NCI-H526 (cell line): Measurements from ENCODE around the gene CPLX4.
"Not testable (repeated sequence)": the region's sequence is repeated elsewhere in the genome, so short reads cannot be mapped to it uniquely, and the experiment has no call there.

Experiments used
- DNase-seq, 2 experiments: peaks; one replicate each; lab custom pipeline; 2025; lab: John Stamatoyannopoulos, UW

CPLX4 gene

DNA sequence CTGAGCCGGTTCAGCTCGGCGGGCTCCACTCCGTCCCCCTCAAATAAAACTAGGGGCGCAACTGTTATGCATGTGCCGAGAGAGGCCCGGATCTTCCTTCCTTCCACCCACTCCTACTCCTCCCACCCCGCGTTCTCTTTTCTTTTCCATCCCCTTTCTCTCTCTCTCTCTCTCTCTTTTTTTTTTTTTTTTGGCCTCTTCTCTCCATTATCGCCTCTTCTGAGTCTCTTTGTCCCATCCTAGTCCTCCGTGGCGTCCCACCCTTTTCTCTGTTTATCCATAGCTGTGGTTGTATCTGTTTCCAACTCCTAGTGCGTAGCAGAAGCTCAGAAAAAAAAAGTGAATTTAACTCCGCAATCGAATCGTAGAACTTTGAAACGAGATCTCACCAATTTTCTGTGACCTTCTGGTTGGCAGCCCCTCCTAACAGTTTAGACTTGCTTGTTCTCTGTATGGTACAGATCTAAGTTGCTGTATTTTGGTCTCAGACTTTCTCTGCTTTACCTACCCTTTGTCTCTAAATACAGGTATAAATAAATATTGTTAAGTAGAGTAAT, 48.8 kb downstream of the CPLX4 start:
- no peak for DNase-seq

DNA sequence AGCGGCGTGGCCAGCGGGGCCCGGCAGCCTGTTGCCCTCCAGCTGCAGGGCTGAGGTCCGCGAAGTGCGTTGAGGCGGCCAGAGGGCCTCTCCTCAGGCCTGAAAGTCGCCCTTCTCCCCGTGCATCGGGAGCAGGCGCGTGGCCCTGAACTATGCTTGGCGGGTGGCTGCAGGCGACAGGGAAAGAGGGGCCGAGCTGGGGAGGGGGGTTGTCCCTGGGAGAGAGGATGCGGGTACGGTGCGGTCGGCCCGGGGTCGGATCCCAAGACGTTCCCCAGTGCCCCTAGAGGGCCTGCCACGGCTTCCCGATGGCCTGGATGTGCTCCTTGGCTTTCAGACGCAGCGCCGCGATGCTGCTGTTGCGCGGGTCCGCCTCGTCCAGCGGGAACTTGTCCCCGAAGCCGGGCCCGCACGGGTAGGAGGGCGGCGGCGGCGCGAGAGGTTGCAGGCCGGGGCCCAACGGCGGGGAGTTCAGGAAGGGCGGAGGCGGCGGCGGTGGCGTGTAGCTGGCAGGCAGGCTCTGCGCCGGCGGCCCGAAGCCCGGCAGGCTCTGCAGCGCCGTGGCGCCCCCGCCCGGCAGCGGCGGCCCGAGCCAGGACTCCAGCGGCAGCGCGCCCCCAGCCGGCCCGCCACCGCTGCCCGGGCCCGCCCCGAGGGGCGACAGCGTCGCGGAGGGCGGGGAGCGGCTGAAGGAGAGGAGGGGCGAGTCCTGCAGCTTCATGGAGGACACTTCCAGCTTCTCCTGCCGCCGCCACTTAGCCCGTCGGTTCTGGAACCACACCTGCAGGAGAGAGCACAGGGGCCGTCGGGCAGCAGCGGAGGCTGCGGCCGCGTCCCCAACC, 49.5 kb downstream of the CPLX4 start:
- peak in 1 of 2 experiments; percentile 85 for DNase-seq

DNA sequence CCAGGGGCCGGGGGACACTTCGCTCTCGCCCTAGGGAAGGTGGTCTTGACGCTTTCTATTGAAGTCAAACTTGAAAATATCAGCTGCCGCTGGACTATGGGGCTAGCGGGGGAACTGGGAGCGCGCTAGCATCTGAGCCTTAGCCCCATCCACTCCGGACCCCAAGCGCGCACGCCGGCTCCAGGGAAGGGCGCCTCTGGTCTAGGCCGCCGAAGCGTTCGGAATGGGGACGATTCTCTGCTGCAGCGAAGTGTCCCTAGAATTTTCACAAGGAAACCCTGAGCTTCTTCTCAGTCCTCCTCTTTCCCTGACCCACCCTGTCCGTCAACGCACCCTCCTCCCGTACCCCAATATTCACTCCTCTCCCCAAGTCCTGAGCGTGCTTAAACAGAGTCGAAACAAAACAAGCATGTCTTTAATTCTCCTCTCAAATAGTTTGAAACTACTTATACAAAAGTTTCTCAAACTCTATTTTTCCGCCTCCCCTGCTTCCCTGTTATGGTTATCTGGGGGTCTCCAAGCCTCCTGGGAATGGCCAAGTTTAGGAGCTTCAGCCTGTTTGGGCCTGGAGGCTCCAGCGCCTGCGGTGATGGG, 50.2 kb downstream of the CPLX4 start:
- DNase-seq, result no peak

DNA sequence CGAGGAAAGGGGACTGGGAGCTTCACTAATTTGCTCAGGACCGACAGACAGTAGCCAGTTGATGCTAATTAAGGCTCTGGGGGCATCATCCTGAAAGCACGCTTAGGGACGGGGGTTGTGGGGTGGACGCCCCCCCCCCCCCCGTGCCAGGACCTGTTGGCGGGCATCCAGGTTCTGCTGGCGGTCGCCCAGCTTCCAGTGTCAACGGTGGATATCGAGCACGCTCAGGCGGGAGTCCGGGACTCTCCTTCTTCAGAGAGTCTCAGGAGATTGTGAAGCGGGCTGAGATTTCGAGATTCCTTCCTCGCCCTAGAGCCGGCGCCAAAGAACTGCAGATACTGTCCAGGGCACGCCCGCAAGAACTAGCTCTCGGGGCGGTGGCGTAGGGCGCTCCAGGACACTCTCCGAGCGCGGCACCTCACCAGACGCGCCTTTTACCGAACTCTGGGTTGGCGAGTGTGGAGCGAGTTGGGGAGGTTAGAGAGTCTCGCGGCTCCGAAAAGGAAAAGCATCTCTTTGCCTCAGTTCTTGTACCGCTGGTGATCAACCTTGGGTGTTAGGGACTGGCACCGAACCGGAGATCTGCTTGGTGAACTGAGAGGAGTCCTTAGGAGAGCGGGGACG, 50.8 kb downstream of the CPLX4 start:
- DNase-seq, result peak in 1 of 2 experiments; percentile 17

DNA sequence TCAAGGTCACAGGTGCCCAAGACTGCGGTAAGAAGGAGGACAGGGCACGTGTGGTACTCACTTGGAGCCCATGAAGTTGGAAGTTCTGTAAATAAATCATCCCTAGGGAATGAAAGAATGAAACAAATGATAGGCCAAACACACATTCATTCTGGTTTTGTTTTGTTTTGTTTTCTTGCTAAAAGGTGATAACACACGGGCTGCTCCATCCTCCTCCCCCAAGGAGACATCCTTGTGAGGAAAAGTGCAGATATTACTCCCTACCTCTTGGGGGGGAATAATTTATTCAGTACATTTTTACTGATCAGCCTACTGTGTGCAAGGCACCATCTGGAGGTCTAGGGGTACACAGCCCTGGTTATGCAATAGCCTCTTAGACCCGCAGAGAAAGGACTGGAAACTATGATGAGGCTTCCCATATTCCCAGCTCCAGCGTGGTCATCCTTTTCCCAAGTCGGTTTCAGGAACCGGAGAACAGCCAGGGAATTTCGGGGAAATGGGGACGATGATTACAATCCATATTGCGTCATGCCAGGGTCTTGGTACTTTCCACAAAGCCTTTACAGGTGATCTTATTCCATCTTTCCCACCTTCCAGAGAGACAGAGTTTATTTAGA, 51.5 kb downstream of the CPLX4 start:
- DNase-seq, result no peak

DNA sequence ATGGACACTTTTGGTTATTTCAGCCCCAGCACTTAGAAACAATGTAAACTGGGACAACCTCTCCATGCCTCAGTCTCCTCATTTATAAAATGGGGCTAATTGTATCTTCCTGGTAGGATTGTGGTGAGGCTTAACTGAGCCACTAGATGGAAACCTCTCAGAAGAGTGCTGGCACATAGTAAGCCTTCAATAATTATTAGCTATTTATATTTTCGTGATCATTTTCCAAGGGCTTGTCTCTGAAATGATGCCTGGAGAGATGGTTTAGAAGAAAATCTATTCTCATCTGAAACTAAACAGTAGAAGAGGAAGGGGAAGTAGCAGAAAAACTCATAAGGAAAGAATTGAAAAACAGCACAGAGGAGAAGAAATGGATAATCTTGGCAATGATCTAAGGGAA, 52.0 kb downstream of the CPLX4 start:
- no peak for DNase-seq

DNA sequence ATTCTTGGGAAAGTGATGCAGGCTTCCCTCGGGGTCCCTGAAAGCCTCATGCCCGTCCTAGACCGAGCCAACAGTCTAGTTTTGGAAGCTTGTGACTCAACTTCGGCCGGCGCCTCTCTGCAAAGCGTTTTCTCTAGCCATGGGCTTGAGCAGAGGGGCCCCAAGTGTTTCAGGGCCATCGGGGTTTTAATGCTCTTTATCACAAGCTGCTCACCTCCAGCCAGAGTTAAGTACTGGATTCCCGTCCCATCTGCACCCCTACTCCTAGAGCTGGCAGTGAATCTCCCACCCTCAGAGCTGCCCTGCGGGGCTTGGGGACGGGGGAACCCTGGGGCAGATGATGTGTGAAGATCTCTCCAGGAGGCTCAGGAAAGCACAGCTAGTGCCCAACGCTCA, 52.5 kb downstream of the CPLX4 start:
- no peak for DNase-seq

DNA sequence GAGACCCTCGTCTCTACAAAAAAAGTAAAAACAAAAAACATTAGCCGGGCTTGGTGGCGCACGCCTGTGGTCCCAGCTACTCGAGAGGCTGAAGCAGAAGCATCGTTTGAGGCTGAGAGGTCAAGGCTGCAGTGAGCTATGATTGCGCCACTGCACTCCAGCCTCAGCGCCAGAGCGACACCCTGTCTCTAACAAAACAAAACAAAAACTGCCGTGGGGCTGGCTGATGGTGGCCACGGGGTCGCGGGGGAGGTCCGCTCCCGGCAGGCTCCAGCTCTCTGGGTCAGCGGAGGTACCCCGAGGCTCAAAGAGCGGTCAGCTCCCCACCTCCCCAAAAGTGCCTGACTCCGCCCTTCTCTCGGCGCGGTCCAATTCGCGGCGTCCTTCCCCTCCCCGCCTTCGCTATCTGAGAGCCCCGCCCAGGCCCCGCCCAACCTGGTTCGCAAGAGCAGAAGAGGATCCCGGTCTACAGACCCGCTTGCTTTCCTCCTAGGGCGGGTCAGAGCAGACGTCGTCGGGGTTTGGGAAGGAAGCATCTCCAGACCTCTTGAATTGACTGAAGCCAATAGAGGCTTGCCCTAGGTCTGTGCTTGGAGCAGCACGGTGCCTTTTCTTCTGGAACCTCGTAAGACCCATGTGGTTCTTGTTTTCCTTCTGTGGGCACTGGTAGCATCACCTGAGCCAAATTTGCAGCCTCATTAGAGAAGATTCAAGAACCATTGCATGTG, 53.0 kb downstream of the CPLX4 start:
- DNase-seq, result peak in 1 of 2 experiments; percentile 44

DNA sequence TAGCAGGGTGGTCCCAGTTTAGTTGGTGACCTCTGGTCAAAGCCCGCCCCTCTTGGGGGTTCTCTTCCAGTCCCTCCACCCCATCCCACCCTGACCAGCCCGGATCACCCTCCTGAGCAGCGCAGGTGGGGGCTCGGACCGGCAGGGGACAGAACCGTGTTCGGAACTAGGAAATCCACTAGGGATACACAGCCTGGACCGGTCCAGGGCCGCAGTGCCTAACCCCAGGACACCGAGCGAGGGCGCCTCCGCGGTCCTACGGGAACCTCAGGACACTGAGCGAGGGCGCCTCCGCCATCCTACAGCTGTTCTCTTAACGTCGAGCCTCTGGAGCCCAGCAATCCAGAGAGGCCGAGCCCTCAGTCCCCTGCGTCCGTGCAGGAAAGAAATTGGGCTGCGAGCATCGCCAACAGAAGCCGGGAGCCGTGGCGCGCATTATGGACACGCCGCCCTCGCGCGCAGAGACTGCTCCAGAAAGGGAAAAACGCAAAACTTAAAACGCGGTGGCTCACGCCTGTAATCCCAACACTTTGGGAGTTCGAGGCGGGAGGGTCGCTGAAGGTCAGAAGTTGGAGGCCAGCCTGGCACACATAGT, 53.7 kb downstream of the CPLX4 start:
- DNase-seq, result no peak

DNA sequence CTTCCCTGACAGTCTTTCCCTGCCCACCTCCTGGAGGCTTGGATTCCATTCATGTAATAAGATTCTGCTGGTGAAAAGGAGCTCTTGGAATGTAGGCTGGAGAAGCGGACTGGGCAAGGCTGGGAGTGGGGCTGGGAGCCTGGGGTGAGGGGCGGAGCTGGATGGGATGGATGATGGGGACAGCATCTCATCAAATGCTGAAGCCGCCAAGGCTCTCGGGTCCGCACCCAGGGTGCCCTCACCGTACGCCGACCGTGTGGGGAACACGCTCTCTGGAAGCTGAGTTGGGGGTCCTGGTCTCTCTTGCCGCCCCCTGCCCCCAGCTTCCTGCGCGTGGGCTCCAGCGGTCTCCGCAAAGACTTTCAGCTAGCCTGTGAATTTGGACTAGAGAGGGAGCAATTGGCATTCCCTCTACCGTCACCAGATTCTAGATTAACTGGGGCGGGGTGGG, 54.3 kb downstream of the CPLX4 start:
- no peak for DNase-seq

DNA sequence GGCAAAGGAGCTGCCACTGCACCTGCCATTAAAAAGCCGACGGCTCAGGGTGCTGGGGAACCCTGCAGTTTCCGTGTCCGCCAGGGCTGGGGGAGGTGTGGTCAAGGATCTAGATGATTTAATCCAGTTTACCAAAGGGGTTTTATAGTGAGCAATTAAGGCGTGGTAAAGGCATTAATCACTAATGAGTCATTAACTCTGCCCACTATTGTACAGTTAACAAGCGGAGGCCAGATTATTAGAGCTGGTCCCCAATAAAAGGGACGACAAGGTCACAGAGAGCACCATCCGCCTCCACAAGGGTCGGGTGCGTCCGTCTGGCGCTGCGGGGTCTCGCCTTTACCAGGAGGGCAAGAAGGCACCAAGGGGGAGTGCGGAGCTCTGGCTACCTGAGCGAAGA, 54.8 kb downstream of the CPLX4 start:
- no peak for DNase-seq

DNA sequence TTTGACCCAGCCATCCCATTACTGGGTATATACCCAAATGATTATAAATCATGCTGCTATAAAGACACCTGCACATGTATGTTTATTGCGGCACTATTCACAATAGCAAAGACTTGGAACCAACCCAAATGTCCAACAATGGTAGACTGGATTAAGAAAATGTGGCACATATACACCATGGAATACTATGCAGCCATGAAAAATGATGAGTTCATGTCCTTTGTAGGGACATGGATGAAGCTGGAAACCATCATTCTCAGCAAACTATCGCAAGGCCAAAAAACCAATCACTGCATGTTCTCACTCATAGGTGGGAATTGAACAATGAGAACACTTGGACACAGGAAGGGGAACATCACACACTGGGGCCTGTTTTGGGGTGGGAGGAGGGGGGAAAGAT, 56.2 kb downstream of the CPLX4 start:
- DNase-seq, result not testable (repeated sequence)

DNA sequence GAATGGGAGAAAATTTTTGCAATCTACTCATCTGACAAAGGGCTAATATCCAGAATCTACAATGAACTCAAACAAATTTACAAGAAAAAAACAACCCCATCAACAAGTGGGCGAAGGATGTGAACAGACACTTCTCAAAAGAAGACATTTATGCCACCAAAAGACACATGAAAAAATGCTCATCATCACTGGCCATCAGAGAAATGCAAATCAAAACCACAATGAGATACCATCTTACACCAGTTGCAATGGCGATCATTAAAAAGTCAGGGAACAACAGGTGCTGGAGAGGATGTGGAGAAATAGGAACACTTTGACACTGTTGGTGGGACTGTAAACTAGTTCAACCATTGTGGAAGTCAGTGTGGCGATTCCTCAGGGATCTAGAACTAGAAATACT, 56.6 kb downstream of the CPLX4 start:
- DNase-seq, result not testable (repeated sequence)

DNA sequence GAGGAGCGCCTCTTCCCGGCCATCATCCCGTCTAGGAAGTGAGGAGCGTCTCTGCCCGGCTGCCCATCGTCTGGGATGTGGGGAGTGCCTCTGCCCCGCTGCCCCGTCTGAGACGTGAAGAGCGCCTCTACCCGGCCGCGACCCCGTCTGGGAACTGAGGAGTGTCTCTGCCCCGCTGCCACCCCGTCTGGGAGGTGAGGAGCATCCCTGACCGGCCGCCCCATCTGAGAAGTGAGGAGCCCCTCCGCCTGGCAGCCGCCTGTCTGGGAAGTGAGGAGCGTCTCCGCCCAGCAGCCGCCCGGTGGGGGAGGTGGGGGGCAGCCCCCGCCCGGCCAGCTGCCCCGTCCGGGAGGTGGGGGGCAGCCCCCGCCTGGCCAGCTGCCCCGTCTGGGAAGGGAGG, 63.0 kb downstream of the CPLX4 start:
- not testable (repeated sequence) for DNase-seq

DNA sequence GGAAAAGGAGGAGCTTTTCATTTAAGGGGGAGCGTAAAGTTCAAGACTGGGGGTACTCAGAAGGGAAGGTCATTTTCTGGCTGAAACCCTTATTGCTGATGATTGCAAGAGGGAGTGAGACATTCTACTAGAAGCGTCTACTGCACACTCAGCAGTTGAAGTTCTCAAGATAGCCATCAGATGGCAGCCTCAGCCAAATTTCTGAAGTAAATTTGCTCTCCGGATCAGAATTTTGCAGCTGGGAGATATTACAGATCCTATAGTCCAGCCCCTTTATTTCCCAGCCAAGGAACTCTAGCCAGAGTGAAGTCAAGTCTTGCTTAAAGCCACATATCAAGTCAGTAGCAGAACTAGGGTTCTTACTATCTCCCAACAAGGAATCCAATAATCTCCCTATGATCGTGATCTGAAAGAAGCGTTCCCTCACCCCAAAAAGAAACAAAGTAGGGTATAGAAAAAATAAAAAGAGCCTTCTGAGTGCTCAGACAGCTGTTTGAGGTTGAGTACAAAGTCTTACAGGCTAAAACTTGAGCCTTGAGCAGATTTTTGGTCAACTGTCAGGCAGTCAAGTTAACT, 69.2 kb downstream of the CPLX4 start:
- DNase-seq, result peak; percentile 65 to 82

DNA sequence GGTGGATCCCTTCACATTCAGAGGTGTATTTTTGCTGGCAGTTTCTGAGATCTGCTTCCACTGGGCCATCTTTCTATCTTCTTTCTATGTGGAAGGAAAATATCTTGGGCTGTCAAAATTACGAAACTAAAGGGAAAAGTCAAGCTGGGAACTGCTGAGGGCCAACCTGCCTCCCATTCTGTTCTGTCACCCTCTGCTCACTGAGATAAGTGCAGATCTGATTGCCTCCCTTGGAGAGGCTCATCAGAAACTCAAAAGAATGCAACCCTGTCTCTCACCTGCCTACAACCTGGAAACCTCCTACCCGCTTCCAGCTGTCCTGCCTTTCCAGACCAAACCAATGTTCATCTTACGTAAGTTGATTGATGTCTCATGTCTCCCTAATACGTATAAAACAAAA, 71.7 kb downstream of the CPLX4 start:
- no peak for DNase-seq
